KMS-11 (cell line): ENCODE data around the gene GADD45B.

Experiments used
- H2AFZ ChIP-seq: fragments of 200-600 bp; sonication (generic); 2 replicates; pipeline ENCODE4 v1.6.1; 2016; ENCODE audit warnings: antibody characterized with exemption, mixed run types, low read depth
- H3K27ac ChIP-seq: fragments of 200-600 bp; sonication (generic); 2 replicates; pipeline ENCODE4 v1.6.1; 2016; ENCODE audit warnings: mild to moderate bottlenecking, mixed run types
- H3K27me3 ChIP-seq: fragments of 200-600 bp; sonication (generic); 2 replicates; pipeline ENCODE4 v1.6.1; 2017; ENCODE audit warnings: mild to moderate bottlenecking, low read depth, mixed run types, moderate library complexity; ENCODE audit not compliant: insufficient read depth
- H3K36me3 ChIP-seq: fragments of 200-600 bp; sonication (generic); 2 replicates; pipeline ENCODE4 v1.6.1; 2017; ENCODE audit warnings: mild to moderate bottlenecking, mixed run types; ENCODE audit not compliant: insufficient read depth
- H3K4me1 ChIP-seq: fragments of 200-600 bp; sonication (generic); 2 replicates; pipeline ENCODE4 v1.6.1; 2016; ENCODE audit warnings: mild to moderate bottlenecking, low read depth, mixed run types; ENCODE audit not compliant: poor library complexity, severe bottlenecking
- H3K4me2 ChIP-seq: fragments of 200-600 bp; sonication (generic); 2 replicates; pipeline ENCODE4 v1.7.0; 2016; ENCODE audit warnings: mild to moderate bottlenecking, mixed run types
- H3K4me3 ChIP-seq: fragments of 200-600 bp; sonication (generic); IDR thresholded peaks from 2 replicates; pipeline ENCODE4 v1.6.1; 2017; ENCODE audit warnings: low read depth, low read length, mixed read lengths; ENCODE audit not compliant: insufficient read depth
- H3K79me2 ChIP-seq: fragments of 200-600 bp; sonication (generic); 2 replicates; pipeline ENCODE4 v1.6.1; 2016; ENCODE audit warnings: low read depth, mixed run types; ENCODE audit not compliant: insufficient read depth
- H3K9ac ChIP-seq: fragments of 200-600 bp; sonication (generic); 2 replicates; pipeline ENCODE4 v1.6.1; 2016; ENCODE audit warnings: mild to moderate bottlenecking, mixed run types
- H4K20me1 ChIP-seq: fragments of 200-600 bp; sonication (generic); 2 replicates; pipeline ENCODE4 v1.6.1; 2016; ENCODE audit warnings: mild to moderate bottlenecking, mixed run types; ENCODE audit not compliant: insufficient read depth
- TF ChIP-seq, protein P1 (sequence below): fragments of 200-600 bp; sonication (generic); conservative IDR thresholded peaks from 2 replicates; pipeline ENCODE4 v1.6.1; 2017; ENCODE audit warnings: low read depth, mild to moderate bottlenecking, antibody characterized with exemption, low read length, moderate library complexity, mixed read lengths

GADD45B gene

DNA sequence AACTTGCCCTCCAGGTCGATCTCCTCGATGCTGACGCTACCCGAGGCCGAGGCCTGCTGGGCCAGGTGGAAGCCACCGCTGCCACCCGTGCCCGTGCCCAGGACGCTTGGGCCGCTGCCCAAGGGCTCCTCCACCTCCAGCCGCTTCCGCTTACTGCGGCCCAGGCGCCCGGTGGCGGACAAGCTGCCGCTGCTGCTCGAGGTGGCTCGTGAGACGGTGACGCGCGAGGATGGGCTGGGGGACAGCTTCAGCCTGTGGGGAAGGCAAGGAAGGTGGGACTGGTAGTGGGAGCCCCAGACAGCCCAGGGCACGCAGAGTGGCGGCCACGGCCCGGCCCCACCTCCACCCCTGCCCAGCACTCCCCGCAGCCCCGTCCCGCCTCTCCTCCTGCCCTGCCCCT is 42.1 kb upstream of the GADD45B start:
- no peak overlapping the region for H2AFZ ChIP-seq
- H3K79me2 ChIP-seq: peaks cover 12% of the 10 kb centered on the region; the same call in 1 of the 2 replicates
- H3K9ac ChIP-seq: no peak overlapping the region
- no peaks in the 10 kb centered on the region for H3K27me3 ChIP-seq
- H4K20me1 ChIP-seq: no peaks in the 10 kb centered on the region
- H3K4me2 ChIP-seq: no peak overlapping the region
- H3K36me3 ChIP-seq: no peaks in the 10 kb centered on the region; the same call in 1 of the 2 replicates
- no peak overlapping the region for H3K27ac ChIP-seq
- H3K4me3 ChIP-seq: no peak overlapping the region
- TF ChIP-seq, protein P1, sequence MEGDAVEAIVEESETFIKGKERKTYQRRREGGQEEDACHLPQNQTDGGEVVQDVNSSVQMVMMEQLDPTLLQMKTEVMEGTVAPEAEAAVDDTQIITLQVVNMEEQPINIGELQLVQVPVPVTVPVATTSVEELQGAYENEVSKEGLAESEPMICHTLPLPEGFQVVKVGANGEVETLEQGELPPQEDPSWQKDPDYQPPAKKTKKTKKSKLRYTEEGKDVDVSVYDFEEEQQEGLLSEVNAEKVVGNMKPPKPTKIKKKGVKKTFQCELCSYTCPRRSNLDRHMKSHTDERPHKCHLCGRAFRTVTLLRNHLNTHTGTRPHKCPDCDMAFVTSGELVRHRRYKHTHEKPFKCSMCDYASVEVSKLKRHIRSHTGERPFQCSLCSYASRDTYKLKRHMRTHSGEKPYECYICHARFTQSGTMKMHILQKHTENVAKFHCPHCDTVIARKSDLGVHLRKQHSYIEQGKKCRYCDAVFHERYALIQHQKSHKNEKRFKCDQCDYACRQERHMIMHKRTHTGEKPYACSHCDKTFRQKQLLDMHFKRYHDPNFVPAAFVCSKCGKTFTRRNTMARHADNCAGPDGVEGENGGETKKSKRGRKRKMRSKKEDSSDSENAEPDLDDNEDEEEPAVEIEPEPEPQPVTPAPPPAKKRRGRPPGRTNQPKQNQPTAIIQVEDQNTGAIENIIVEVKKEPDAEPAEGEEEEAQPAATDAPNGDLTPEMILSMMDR: no peak
- no peaks in the 10 kb centered on the region for H3K4me1 ChIP-seq

DNA sequence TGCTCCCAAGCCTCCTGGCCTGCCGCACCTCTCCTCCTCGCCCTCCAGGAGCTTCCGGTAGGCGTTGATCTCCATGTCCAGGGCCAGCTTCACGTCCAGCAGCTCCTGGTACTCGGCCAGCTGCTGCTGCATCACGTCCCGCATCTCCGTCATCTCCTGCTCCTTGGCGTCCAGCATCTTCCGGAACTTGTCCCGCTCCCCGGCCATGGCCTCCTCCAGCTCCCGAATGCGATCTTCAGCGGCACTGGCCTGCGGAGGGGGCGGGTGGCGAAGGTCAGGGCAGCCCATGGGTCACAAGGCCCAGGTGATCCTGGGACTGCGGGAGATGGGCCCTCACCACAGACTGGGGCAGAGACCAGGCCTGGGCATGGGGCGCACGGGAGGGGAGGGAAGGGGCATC is 41.7 kb upstream of the GADD45B start:
- no peaks in the 10 kb centered on the region for H3K4me1 ChIP-seq
- H3K4me3 ChIP-seq: no peak overlapping the region
- no peaks in the 10 kb centered on the region for H3K27me3 ChIP-seq
- H3K4me2 ChIP-seq: no peak overlapping the region
- no peak overlapping the region for H3K27ac ChIP-seq
- TF ChIP-seq, protein P1: no peak
- no peak overlapping the region for H3K9ac ChIP-seq
- H3K79me2 ChIP-seq: peaks cover 12% of the 10 kb centered on the region; the same call in 1 of the 2 replicates
- no peaks in the 10 kb centered on the region; the same call in 1 of the 2 replicates for H3K36me3 ChIP-seq
- no peak overlapping the region for H2AFZ ChIP-seq
- no peaks in the 10 kb centered on the region for H4K20me1 ChIP-seq

- H3K27ac ChIP-seq: no peak overlapping the region
- no peak overlapping the region for H2AFZ ChIP-seq
- no peak overlapping the region for H3K9ac ChIP-seq
- TF ChIP-seq, protein P1: no peak
- no peak overlapping the region for H3K4me2 ChIP-seq
- peaks cover 12% of the 10 kb centered on the region; the same call in 1 of the 2 replicates for H3K79me2 ChIP-seq
- no peaks in the 10 kb centered on the region for H3K4me1 ChIP-seq
- H4K20me1 ChIP-seq: no peaks in the 10 kb centered on the region
- no peaks in the 10 kb centered on the region for H3K27me3 ChIP-seq
- no peak overlapping the region for H3K4me3 ChIP-seq
- H3K36me3 ChIP-seq: no peaks in the 10 kb centered on the region; the same call in 1 of the 2 replicates
These were observed 41.1 kb upstream of the GADD45B start for GRCh38 chr19:2434721-2435265.

GRCh38 chr19:2436384-2436783 is 39.5 kb upstream of the GADD45B start:
- H3K79me2 ChIP-seq: peaks cover 20% of the 10 kb centered on the region; the same call in 1 of the 2 replicates
- no peaks in the 10 kb centered on the region; the same call in 1 of the 2 replicates for H3K36me3 ChIP-seq
- TF ChIP-seq, protein P1: no peak

More at GRCh38 chr19:2436384-2436783, 39.5 kb upstream of the GADD45B start:
- Histone ChIP-seq H3K4me3 (no peak overlapping the region), H4K20me1 (no peaks in the 10 kb centered on the region), H3K4me1 (no peaks in the 10 kb centered on the region), H2AFZ (no peak overlapping the region), H3K27me3 (no peaks in the 10 kb centered on the region), H3K27ac (no peak overlapping the region), H3K4me2 (no peak overlapping the region), H3K9ac (no peak overlapping the region)
